ENCODE results near the gene ZFYVE28.

DNA sequence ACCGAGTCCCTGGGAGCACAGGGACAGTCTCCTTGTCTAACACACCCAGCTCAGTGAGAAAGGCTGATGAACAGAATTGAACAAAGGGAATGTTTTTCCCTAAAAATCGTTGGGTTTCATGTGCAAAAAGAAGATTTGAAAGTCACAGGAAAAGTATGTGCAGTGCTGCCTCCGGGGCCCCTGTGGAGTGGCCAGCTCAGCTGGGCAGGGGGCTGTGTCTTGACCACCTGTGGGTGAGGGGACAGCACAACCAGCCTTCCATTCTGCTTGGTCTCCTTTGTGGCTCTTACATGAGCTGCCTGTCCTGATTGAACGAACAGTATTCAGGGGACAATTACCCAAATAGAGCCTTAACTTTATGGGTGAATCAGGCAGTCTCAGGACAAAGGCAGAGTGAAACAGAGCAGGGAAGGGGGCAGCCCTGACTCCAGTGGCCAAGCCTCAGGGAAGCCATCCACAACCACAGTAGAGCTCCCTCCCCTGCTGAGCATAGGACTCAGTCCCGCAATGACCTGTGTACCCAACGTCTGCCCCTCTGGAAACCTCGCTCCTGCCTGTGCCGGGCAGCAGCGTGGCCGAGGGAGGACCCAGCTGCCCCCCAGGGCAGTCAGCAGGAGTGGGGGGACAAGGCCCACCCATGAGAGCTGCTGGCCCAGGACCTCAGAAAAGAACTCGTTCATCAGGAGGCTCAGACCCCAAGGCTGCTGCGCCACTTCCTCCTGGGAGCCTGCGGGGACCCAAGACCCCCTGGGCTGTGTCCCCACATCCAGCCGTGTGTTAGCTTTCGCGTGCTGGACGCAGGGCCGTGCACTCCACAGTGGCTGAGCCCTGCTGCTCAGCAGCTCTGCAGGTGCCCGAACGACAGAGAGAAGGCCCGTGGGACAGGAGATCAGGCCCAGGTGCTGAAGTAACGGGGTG, 96.9 kb downstream of the ZFYVE28 start:
- TF ChIP-seq, protein P1, sequence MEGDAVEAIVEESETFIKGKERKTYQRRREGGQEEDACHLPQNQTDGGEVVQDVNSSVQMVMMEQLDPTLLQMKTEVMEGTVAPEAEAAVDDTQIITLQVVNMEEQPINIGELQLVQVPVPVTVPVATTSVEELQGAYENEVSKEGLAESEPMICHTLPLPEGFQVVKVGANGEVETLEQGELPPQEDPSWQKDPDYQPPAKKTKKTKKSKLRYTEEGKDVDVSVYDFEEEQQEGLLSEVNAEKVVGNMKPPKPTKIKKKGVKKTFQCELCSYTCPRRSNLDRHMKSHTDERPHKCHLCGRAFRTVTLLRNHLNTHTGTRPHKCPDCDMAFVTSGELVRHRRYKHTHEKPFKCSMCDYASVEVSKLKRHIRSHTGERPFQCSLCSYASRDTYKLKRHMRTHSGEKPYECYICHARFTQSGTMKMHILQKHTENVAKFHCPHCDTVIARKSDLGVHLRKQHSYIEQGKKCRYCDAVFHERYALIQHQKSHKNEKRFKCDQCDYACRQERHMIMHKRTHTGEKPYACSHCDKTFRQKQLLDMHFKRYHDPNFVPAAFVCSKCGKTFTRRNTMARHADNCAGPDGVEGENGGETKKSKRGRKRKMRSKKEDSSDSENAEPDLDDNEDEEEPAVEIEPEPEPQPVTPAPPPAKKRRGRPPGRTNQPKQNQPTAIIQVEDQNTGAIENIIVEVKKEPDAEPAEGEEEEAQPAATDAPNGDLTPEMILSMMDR (IDR thresholded peaks at IDR 0.05) = no peak
- no peak for TF ChIP-seq EZH2 (IDR thresholded peaks at IDR 0.05)
